ENCODE results near the gene USP46. TPM values are rescaled to one million over a fixed set of nuclear protein-coding genes. Genes with fewer than 3 reads are reported as not detected.

Gene USP46
- total and polyA plus RNA-seq, 2 of the 13 experiments (the other 11 are each of a cell fraction or from before 2014, with no cell fraction given), result 4.7 to 17.4 TPM

GRCh38 chr4:52648836-52649235 is 10.3 kb downstream of the USP46 start:
- Histone ChIP-seq H2AFZ (ENCODE audit: low read length) (no peak overlapping the region), H3K36me3 (replicated peaks in 1 of 2; ENCODE audit: control insufficient read depth in 1 of 2, insufficient read depth in 2 of 2, low read length in 2 of 2) (no peaks in the 10 kb centered on the region), H3K79me2 (ENCODE audit: insufficient read depth, low read length) (peaks cover 36% of the 10 kb centered on the region), H3K27ac (ENCODE audit: extremely low read length, insufficient read depth, low read length) (no peak overlapping the region), H3K4me3 (replicated peaks in 1 of 3; ENCODE audit: insufficient read depth in 1 of 3, low read depth in 2 of 3, low read length in 3 of 3) (no peak overlapping the region), H3K27me3 (ENCODE audit: control insufficient read depth in 1 of 2, insufficient read depth in 2 of 2, low read length in 2 of 2) (no peaks in the 10 kb centered on the region), H3K9me3 (ENCODE audit: low read length) (no peaks in the 10 kb centered on the region), H3K4me2 (ENCODE audit: low read depth, low read length) (no peak overlapping the region), H3K4me1 (ENCODE audit: insufficient read depth, low read length) (peaks cover 16% of the 10 kb centered on the region), H4K20me1 (ENCODE audit: insufficient read depth, low read length) (no peaks in the 10 kb centered on the region), H3K9ac (ENCODE audit: insufficient read depth, low read depth, low read length) (no peak overlapping the region)
- intact Hi-C loops (cut with micrococcal nuclease; ENCODE audit: unreplicated experiment) (no loop called here), in situ Hi-C loops (cut with HindIII; ENCODE audit: extremely low pct_ligation_motif_present, low pct_unique_long_range_greater_than_20kb) (no loop called here)
- POLR2A ChIA-PET, result no interaction called here
- BruUV-seq (replicated peaks), result no TSS peak
- ATAC-seq (no peak), DNase-seq (ENCODE audit: low spot score) (no peak), FAIRE-seq (no peak)
- CTCF ChIA-PET (ENCODE audit: low intra/inter-chr PET ratio, low total read pairs), result no interaction called here
- TF ChIP-seq ZNF101 (CRISPR knock-in tag; IDR thresholded peaks at IDR 0.05; ENCODE audit: borderline replicate concordance, low read depth) (no peak), HDAC1 (CRISPR knock-in tag; IDR thresholded peaks at IDR 0.05) (no peak), ZNF775 (CRISPR knock-in tag; IDR thresholded peaks at IDR 0.05; ENCODE audit: borderline replicate concordance) (no peak), DNMT1 (CRISPR knock-in tag; IDR thresholded peaks at IDR 0.05) (no peak), RXRA (CRISPR knock-in tag; IDR thresholded peaks at IDR 0.05) (no peak), CENPX (CRISPR knock-in tag; IDR thresholded peaks at IDR 0.05) (no peak), ZNF501 (CRISPR knock-in tag; IDR thresholded peaks at IDR 0.05) (no peak), JARID2 (CRISPR knock-in tag; IDR thresholded peaks at IDR 0.05; ENCODE audit: insufficient replicate concordance) (no peak), PLSCR1 (CRISPR knock-in tag; IDR thresholded peaks at IDR 0.05; ENCODE audit: borderline replicate concordance) (no peak), ZC3H13 (CRISPR knock-in tag; IDR thresholded peaks at IDR 0.05) (no peak), RFXAP (CRISPR knock-in tag; IDR thresholded peaks at IDR 0.05; ENCODE audit: borderline replicate concordance) (no peak), ZSCAN12 (CRISPR knock-in tag; IDR thresholded peaks at IDR 0.05) (no peak), ZNF441 (CRISPR knock-in tag; IDR thresholded peaks at IDR 0.05; ENCODE audit: borderline replicate concordance) (no peak), ZKSCAN5 (CRISPR knock-in tag; IDR thresholded peaks at IDR 0.05) (no peak), ZNF264 (CRISPR knock-in tag; IDR thresholded peaks at IDR 0.05) (no peak), HMGXB4 (CRISPR knock-in tag; IDR thresholded peaks at IDR 0.05; ENCODE audit: borderline replicate concordance in 1 of 2, low read depth in 1 of 2) (no peak), SMARCC2 (IDR thresholded peaks at IDR 0.05) (no peak), ZNF7 (CRISPR knock-in tag; IDR thresholded peaks at IDR 0.05) (no peak), ZNF724P (CRISPR knock-in tag; IDR thresholded peaks at IDR 0.05; ENCODE audit: borderline replicate concordance) (no peak)
- 100% methylated on average over 1 of the region's 1 CpG for WGBS (ENCODE audit: low lambda C conversion rate)

All from HepG2 (cell line).